Endothelial cell of umbilical vein (primary cell): ENCODE measurements around the gene MAPT. TPM values are rescaled to one million over a fixed set of nuclear protein-coding genes. Genes with fewer than 3 reads are reported as not detected.

ENCODE experiments used
- BruUV-seq: library from RNA; stranded (reverse); fragments of 400-500 nt; replicated peaks from 2 replicates; lab custom pipeline; 2021; lab: Mats Ljungman, UMichigan
- CTCF ChIA-PET: fragments of 300-600, 350-600 bp; sonication (Branson Sonifier 250); formaldehyde crosslinking; loops from one replicate; lab custom pipeline; 2021; ENCODE audit warnings: antibody characterized with exemption, inconsistent platforms; lab: Charles Lee
- POLR2A ChIA-PET: fragments of 300-600, 350-600 bp; sonication (Branson Sonifier 250); formaldehyde crosslinking; loops from one replicate; lab custom pipeline; 2021; ENCODE audit warnings: antibody characterized with exemption, inconsistent platforms; lab: Charles Lee
- DNase-seq: peaks from one replicate; pipeline ENCODE4 v3.0.0-alpha.2; 2011; ENCODE audit warnings: low read depth, low spot score
- FAIRE-seq: peaks from 2 replicates; lab custom pipeline; 2011; peaks lifted over from hg19 to GRCh38; lab: Jason Lieb, UNC
- H2AFZ ChIP-seq: 2 replicates; pipeline ENCODE4 v1.6.0; 2012; ENCODE audit warnings: low read depth, low read length, control low read depth, inconsistent platforms
- H3K27ac ChIP-seq: 2 replicates; pipeline ENCODE4 v1.5.1; 2011; ENCODE audit warnings: low read depth, mild to moderate bottlenecking, control low read depth, low read length, moderate library complexity; ENCODE audit not compliant: insufficient read depth
- H3K27me3 ChIP-seq, 2 experiments: 2 replicates each; pipeline versions ENCODE4 v1.6.0 to v1.6.1; 2011; ENCODE audit warnings: low read length in 2 of 2, mixed read lengths in 1 of 2; ENCODE audit not compliant: control insufficient read depth in 2 of 2, insufficient read depth in 2 of 2
- H3K36me3 ChIP-seq, 2 experiments: 2 replicates in 1 of 2; 3 replicates in 1 of 2; pipeline ENCODE4 v1.5.1; 2011; ENCODE audit warnings: low read length in 2 of 2, mild to moderate bottlenecking in 1 of 2, moderate library complexity in 1 of 2; ENCODE audit not compliant: control insufficient read depth in 2 of 2, insufficient read depth in 2 of 2; ENCODE audit errors: extremely low read depth in 1 of 2
- H3K4me1 ChIP-seq: 3 replicates; pipeline ENCODE4 v1.5.1; 2011; ENCODE audit warnings: mild to moderate bottlenecking, low read length; ENCODE audit not compliant: control insufficient read depth, insufficient read depth; ENCODE audit errors: extremely low read depth
- H3K4me2 ChIP-seq: 2 replicates; pipeline ENCODE4 v1.6.1; 2011; ENCODE audit warnings: low read length, control low read depth, mixed read lengths; ENCODE audit not compliant: insufficient read depth
- H3K4me3 ChIP-seq, 3 experiments: fragments of 200-600 bp in 1 of 3; sonication (generic), shearing (Covaris generic) in 1 of 3; replicated peaks in 1 of 3; 2 replicates each; pipeline ENCODE4 v1.5.1; 2011 to 2016; ENCODE audit warnings: control low read depth in 3 of 3, low read length in 3 of 3, mild to moderate bottlenecking in 2 of 3, inconsistent platforms in 1 of 3, low read depth in 1 of 3, moderate library complexity in 1 of 3; ENCODE audit not compliant: insufficient read depth in 1 of 3
- H3K79me2 ChIP-seq: 2 replicates; pipeline ENCODE4 v1.6.0; 2012; ENCODE audit warnings: low read length, inconsistent platforms; ENCODE audit not compliant: control insufficient read depth, insufficient read depth
- H3K9ac ChIP-seq: replicated peaks from 2 replicates; pipeline ENCODE3; 2011; ENCODE audit warnings: low read length, control low read depth; ENCODE audit not compliant: insufficient read depth; ENCODE audit errors: extremely low read depth
- H3K9me1 ChIP-seq: replicated peaks from 3 replicates; pipeline ENCODE4 v1.6.0; 2011; ENCODE audit warnings: mild to moderate bottlenecking, low read length; ENCODE audit not compliant: control insufficient read depth, insufficient read depth; ENCODE audit errors: extremely low read depth
- H3K9me3 ChIP-seq: replicated peaks from 2 replicates; pipeline ENCODE4 v1.5.1; 2012; ENCODE audit warnings: low read length, inconsistent platforms; ENCODE audit not compliant: control insufficient read depth, insufficient read depth
- H4K20me1 ChIP-seq: replicated peaks from 2 replicates; pipeline ENCODE3; 2011; ENCODE audit warnings: mild to moderate bottlenecking, low read length; ENCODE audit not compliant: control insufficient read depth, insufficient read depth; ENCODE audit errors: extremely low read depth
- EZH2 ChIP-seq: IDR thresholded peaks from 2 replicates; pipeline ENCODE4 v1.6.1; 2012; ENCODE audit warnings: borderline replicate concordance, low read depth, mild to moderate bottlenecking, moderate library complexity, low read length, inconsistent platforms; ENCODE audit not compliant: severe bottlenecking
- FOS ChIP-seq: IDR thresholded peaks from 2 replicates; pipeline ENCODE4 v1.6.1; 2011; ENCODE audit warnings: mild to moderate bottlenecking, low read length, moderate library complexity, borderline replicate concordance; ENCODE audit not compliant: insufficient read depth
- GATA2 ChIP-seq: IDR thresholded peaks from 2 replicates; pipeline ENCODE4 v1.7.0; 2011; ENCODE audit warnings: low read depth, mild to moderate bottlenecking, moderate library complexity, mixed read lengths, low read length; ENCODE audit not compliant: insufficient read length, insufficient read depth
- JUN ChIP-seq: IDR thresholded peaks from 2 replicates; pipeline ENCODE4 v1.6.1; 2011; ENCODE audit warnings: borderline replicate concordance, low read depth; ENCODE audit not compliant: insufficient read length, insufficient read depth
- MAX ChIP-seq: IDR thresholded peaks from 2 replicates; pipeline ENCODE4 v1.6.1; 2011; ENCODE audit not compliant: insufficient read depth, insufficient read length
- MYC ChIP-seq: IDR thresholded peaks from one replicate; pipeline ENCODE4 v1.6.1; 2011; ENCODE audit warnings: mild to moderate bottlenecking, low read depth, low read length
- POLR2A ChIP-seq: IDR thresholded peaks from 2 replicates; pipeline ENCODE4 v1.6.1; 2012; ENCODE audit warnings: low read depth, mild to moderate bottlenecking, control low read depth, low read length
- POLR2AphosphoS5 ChIP-seq: IDR thresholded peaks from 2 replicates; pipeline ENCODE4 v1.6.1; 2012; ENCODE audit warnings: low read depth, mild to moderate bottlenecking, control low read depth, low read length, moderate library complexity; ENCODE audit not compliant: insufficient read depth
- dilution Hi-C: fragments of 300-500 bp; cut with MboI; formaldehyde crosslinking; loops from one replicate; pipeline ENCODE4 v1.15.0; 2019; ENCODE audit warnings: low sequenced_read_pairs; ENCODE audit not compliant: extremely low pct_ligation_motif_present
- intact Hi-C: fragments of 100-400 bp; cut with micrococcal nuclease; formaldehyde crosslinking; loops from one replicate; pipeline ENCODE4 v1.10.0; 2022
- polyA plus RNA-seq, 4 experiments: library from polyadenylated mRNA; depleted of rRNA in 3 of 4; stranded (reverse) in 3 of 4; unstranded in 1 of 4; fragments of >200 nt; gene quantifications; 2 replicates each; pipeline versions ENCODE4 v1.2.1 to v1.2.3, GENCODE V29; 2011 to 2012; ENCODE audit warnings: missing spikeins in 1 of 4
- total RNA-seq: library from RNA; stranded (reverse); gene quantifications from 2 replicates; pipeline ENCODE4 v1.2.3, GENCODE V29; 2021

Gene MAPT
- total and polyA plus RNA-seq, 2 donors (not counting 3 experiments of a cell fraction or from before 2014, with no cell fraction given): 0.04 to 0.51 TPM

DNA sequence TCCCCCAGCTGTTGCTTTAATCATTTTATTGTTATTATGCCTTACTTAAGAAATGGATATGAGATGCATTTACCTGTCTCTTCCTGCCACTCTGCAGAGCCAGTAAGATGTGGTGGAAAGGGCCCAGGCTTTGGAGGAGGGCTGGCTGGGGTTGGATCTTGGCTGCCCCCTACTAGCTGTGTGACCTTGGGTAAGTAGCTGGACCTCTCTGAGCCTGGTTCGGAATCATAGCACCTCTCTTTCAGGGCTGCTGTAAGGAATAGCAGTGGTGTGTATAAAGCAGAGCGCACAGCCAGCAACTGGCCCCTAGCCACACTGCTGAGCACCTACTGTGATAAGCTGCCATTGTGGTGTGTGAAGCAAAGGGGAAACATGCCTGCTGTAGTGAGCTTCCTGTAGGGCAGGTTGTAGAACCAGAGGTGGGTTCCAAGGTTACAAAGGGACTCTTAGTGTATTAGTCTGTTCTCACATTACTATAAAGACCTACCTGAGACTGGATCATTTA lies 23.9 kb downstream of the MAPT start:
- no peak for FAIRE-seq
- dilution Hi-C loops (no loop called here), intact Hi-C loops (no loop called here)
- Histone ChIP-seq H2AFZ (no peak overlapping the region), H4K20me1 (no peaks in the 10 kb centered on the region), H3K9me3 (no peaks in the 10 kb centered on the region), H3K27me3 (peaks cover 0 to 9% of the 10 kb centered on the region in 2 experiments), H3K79me2 (no peaks in the 10 kb centered on the region), H3K4me3 (no peak overlapping the region), H3K9ac (no peak overlapping the region), H3K27ac (no peak overlapping the region), H3K4me2 (no peak overlapping the region), H3K36me3 (no peaks in the 10 kb centered on the region), H3K4me1 (no peaks in the 10 kb centered on the region), H3K9me1 (no peaks in the 10 kb centered on the region)
- no peak for TF ChIP-seq EZH2
- no peak for TF ChIP-seq FOS
- no peak for TF ChIP-seq GATA2
- no peak for TF ChIP-seq MAX
- no peak for TF ChIP-seq POLR2A
- TF ChIP-seq MYC: no peak
- no peak for TF ChIP-seq JUN
- TF ChIP-seq POLR2AphosphoS5: no peak
- BruUV-seq: no TSS peak
- ChIA-PET POLR2A (no interaction called here), CTCF (interaction anchor here (1.4 to 2.3 kb wide), 2 partner anchors 11 to 278 kb away, joined by 4 to 5 read pairs; no protein-coding TSS in a partner anchor)
- DNase-seq: no peak

- BruUV-seq: no TSS peak
- no peak overlapping the region for H3K27ac ChIP-seq
- no peaks in the 10 kb centered on the region for H3K9me3 ChIP-seq
- H3K36me3 ChIP-seq: no peaks in the 10 kb centered on the region
- peaks cover 0 to 9% of the 10 kb centered on the region in 2 experiments for H3K27me3 ChIP-seq
- H3K4me2 ChIP-seq: no peak overlapping the region
- TF ChIP-seq GATA2 (no peak), FOS (no peak)
- no peaks in the 10 kb centered on the region for H3K79me2 ChIP-seq
- no peak overlapping the region for H3K4me3 ChIP-seq
- no peaks in the 10 kb centered on the region for H4K20me1 ChIP-seq
- no peak for FAIRE-seq
- ChIA-PET CTCF (interaction anchor here (1.1 to 2.3 kb wide), 4 partner anchors 10 to 279 kb away, joined by 3 to 5 read pairs (median 4); no protein-coding TSS in a partner anchor), POLR2A (no interaction called here)
- dilution Hi-C loops (no loop called here), intact Hi-C loops (no loop called here)
- H3K9ac ChIP-seq: no peak overlapping the region
- DNase-seq: no peak
- H2AFZ ChIP-seq: no peak overlapping the region
- H3K4me1 ChIP-seq: no peaks in the 10 kb centered on the region
- no peaks in the 10 kb centered on the region for H3K9me1 ChIP-seq
Observed at GRCh38 chr17:45919136-45919535, 24.8 kb downstream of the MAPT start.
